ENCODE data around the gene ZBTB7B. TPM values are rescaled to one million over a fixed set of nuclear protein-coding genes. Genes with fewer than 3 reads are reported as not detected.

The ZBTB7B gene
- total and polyA plus RNA-seq, 2 donors from 2014 or later, result 20.1 to 68.7 TPM

DNA sequence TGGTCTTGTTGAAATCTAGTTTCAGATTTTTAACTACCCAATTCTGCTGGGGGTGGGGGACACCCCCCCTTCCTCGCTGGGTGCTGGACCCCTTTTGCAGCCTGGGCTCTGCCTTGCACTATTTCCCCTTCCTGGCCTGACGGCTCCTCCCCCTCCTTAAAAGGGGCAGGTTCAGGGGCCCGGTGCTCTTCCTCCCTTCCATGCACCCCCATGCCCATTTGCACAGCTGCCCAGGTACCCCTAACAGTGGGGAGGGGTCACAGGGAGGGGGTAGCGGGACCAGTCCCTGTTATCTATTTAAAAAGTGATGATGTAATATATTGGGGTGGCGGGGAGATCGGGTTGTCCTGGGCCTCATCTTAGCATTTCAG lies 15.3 kb downstream of the ZBTB7B start:
- Histone ChIP-seq H3K27me3 (ENCODE audit: control insufficient read depth, insufficient read depth, low read length) (no peaks in the 10 kb centered on the region), H3K27ac (ENCODE audit: low read depth in 2 of 2, low read length in 2 of 2) (peak overlapping the region in 1 of 2 donors; percentile 83), H3K9ac (ENCODE audit: low read length in 3 of 3) (peak overlapping the region in 2 of 3 donors; percentile 32 to 58), H3K9me3 (ENCODE audit: control insufficient read depth in 2 of 3, insufficient read depth in 1 of 3, low read length in 3 of 3) (no peaks in the 10 kb centered on the region), H3K4me3 (ENCODE audit: low read length in 3 of 3) (peak overlapping the region in 2 of 3 donors; percentile 37 to 42), H3K36me3 (ENCODE audit: control insufficient read depth in 2 of 3, insufficient read depth in 3 of 3, low read length in 3 of 3) (no peaks in the 10 kb centered on the region), H3K4me1 (ENCODE audit: control insufficient read depth in 2 of 3, insufficient read depth in 2 of 3, low read depth in 1 of 3, low read length in 3 of 3) (peaks cover 0 to 22% (median 4%) of the 10 kb centered on the region in 3 donors)
- intact Hi-C loops (cut with DNase I), result no loop called here
- peak in 2 of 5 donors; percentile 67 to 69 for DNase-seq
- no peak for FAIRE-seq
- TF ChIP-seq, protein P1, sequence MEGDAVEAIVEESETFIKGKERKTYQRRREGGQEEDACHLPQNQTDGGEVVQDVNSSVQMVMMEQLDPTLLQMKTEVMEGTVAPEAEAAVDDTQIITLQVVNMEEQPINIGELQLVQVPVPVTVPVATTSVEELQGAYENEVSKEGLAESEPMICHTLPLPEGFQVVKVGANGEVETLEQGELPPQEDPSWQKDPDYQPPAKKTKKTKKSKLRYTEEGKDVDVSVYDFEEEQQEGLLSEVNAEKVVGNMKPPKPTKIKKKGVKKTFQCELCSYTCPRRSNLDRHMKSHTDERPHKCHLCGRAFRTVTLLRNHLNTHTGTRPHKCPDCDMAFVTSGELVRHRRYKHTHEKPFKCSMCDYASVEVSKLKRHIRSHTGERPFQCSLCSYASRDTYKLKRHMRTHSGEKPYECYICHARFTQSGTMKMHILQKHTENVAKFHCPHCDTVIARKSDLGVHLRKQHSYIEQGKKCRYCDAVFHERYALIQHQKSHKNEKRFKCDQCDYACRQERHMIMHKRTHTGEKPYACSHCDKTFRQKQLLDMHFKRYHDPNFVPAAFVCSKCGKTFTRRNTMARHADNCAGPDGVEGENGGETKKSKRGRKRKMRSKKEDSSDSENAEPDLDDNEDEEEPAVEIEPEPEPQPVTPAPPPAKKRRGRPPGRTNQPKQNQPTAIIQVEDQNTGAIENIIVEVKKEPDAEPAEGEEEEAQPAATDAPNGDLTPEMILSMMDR (IDR thresholded peaks at IDR 0.05; ENCODE audit: borderline replicate concordance, extremely low read depth, insufficient read depth), result no peak

DNA sequence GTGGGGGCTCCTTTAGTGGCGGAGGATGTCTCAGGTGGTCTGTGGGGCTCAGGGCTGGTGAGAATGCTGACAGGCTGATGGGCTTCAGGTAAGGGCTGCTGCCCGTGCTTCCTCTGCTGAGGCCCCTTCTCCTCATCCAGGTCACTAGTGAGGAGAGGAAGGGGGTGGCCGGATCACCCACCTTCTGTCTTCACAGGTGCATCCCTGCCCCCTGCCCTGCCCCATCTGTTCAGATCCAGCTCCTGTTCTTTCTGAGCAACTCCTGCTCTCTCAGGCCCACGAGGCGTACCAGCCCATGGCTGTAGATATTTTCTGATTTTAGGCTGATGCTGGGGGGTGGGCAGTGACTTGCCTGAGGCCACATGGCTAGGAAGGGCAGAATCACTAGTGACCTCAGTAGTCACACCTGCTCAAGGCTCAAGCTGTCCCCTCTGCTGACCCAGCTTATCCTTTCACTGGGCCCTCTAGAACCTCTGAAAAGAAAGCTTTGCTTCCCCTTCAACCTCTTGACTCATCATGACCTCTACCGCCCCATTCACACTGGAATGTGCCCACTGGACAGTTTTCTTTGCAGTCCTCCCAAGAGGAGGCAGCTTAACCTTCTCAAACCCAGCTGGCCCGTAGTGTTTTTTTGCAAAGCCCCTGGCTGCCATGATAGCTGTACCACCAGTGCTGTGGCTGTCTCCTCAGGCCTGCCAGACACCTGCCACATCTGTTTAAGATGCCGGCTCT lies 16.2 kb downstream of the ZBTB7B start:
- no peak overlapping the region for H3K4me3 ChIP-seq (ENCODE audit: low read length in 3 of 3)
- DNase-seq, result peak in 1 of 5 donors; percentile 67
- H3K9me3 ChIP-seq (ENCODE audit: control insufficient read depth in 2 of 3, insufficient read depth in 1 of 3, low read length in 3 of 3), result no peaks in the 10 kb centered on the region
- TF ChIP-seq, protein P1 (IDR thresholded peaks at IDR 0.05; ENCODE audit: borderline replicate concordance, extremely low read depth, insufficient read depth), result no peak
- H3K4me1 ChIP-seq (ENCODE audit: control insufficient read depth in 2 of 3, insufficient read depth in 2 of 3, low read depth in 1 of 3, low read length in 3 of 3), result peaks cover 0 to 17% (median 4%) of the 10 kb centered on the region in 3 donors
- no peak for FAIRE-seq
- no peak overlapping the region for H3K9ac ChIP-seq (ENCODE audit: low read length in 3 of 3)
- H3K36me3 ChIP-seq (ENCODE audit: control insufficient read depth in 2 of 3, insufficient read depth in 3 of 3, low read length in 3 of 3), result no peaks in the 10 kb centered on the region
- intact Hi-C loops (cut with DNase I), result no loop called here
- H3K27me3 ChIP-seq (ENCODE audit: control insufficient read depth, insufficient read depth, low read length), result no peaks in the 10 kb centered on the region
- no peak overlapping the region for H3K27ac ChIP-seq (ENCODE audit: low read depth in 2 of 2, low read length in 2 of 2)

DNA sequence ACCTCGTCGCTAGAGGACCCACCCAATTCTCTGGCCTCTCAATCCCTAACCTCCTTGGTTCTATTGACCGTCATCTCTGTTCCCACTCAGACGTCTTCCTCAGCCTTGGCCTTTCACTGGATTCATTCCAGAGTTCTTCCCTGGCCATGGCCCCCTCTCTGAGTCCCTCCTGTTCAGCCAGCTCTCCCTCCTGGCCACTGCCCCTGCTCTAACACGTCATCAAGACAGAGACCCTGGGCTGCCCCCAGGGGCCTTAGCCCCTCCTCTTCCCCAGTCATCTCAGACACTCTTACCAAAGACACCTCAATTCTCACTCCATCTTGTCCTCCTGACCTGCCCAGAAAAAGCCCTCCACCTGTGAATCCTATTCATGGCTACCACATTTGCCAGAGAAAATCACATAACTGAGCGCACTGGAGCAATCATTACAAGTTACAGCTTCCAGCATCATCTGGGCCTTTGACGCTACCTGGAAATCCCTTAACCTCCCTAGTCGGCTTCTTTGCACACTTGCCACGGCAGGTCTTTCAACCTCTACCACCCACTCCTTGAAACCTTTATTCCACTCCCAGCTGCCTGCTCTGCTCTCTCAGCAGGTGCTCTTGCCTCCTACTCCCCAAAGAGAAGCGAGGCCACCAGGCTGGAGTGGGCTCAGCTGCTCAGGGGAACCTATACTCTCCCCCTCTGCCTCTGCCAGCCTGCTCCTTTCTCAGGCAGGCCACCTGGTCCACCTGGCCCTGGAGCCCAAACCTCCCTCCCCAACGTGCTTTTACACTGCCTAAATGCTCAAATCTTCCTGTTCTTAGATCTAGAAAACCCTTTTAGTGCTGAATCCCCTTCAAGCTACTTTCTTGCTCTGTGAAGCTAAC lies 17.0 kb downstream of the ZBTB7B start:
- intact Hi-C loops (cut with DNase I), result no loop called here
- FAIRE-seq, result no peak

More for the DNA sequence above, 17.0 kb downstream of the ZBTB7B start:
- TF ChIP-seq, protein P1 (IDR thresholded peaks at IDR 0.05; ENCODE audit: borderline replicate concordance, extremely low read depth, insufficient read depth), result no peak
- Histone ChIP-seq H3K36me3 (ENCODE audit: control insufficient read depth in 2 of 3, insufficient read depth in 3 of 3, low read length in 3 of 3) (no peaks in the 10 kb centered on the region), H3K27me3 (ENCODE audit: control insufficient read depth, insufficient read depth, low read length) (no peaks in the 10 kb centered on the region), H3K4me1 (ENCODE audit: control insufficient read depth in 2 of 3, insufficient read depth in 2 of 3, low read depth in 1 of 3, low read length in 3 of 3) (peaks cover 0 to 16% (median 4%) of the 10 kb centered on the region in 3 donors), H3K4me3 (ENCODE audit: low read length in 3 of 3) (no peak overlapping the region), H3K27ac (ENCODE audit: low read depth in 2 of 2, low read length in 2 of 2) (no peak overlapping the region), H3K9ac (ENCODE audit: low read length in 3 of 3) (no peak overlapping the region), H3K9me3 (ENCODE audit: control insufficient read depth in 2 of 3, insufficient read depth in 1 of 3, low read length in 3 of 3) (no peaks in the 10 kb centered on the region)
- DNase-seq, result peak in 1 of 5 donors; percentile 61
